DND-41 (cell line): Measurements from ENCODE around the gene FAM171A1.

ENCODE experiments used
- ATAC-seq: fragments of 200-7000 bp; cut with Tn5 transposase; 3 replicates; pipeline ENCODE4 v1.9.1; 2021; ENCODE audit warnings: low read depth; ENCODE audit not compliant: insufficient read depth
- DNase-seq: peaks from one replicate; pipeline ENCODE4 v3.0.0-alpha.2; 2020
- H2AFZ ChIP-seq: 2 replicates; pipeline ENCODE4 v1.6.0; 2012; ENCODE audit warnings: low read depth, low read length
- H3K27ac ChIP-seq: 2 replicates; pipeline ENCODE4 v1.5.1; 2012; ENCODE audit warnings: low read length, inconsistent platforms
- H3K27me3 ChIP-seq: fragments of 200-600 bp; sonication (generic); 2 replicates; pipeline ENCODE4 v1.6.0; 2012; ENCODE audit warnings: low read length, mild to moderate bottlenecking, inconsistent platforms; ENCODE audit not compliant: insufficient read depth, poor library complexity
- H3K36me3 ChIP-seq: 2 replicates; pipeline ENCODE4 v1.5.1; 2012; ENCODE audit warnings: low read length, inconsistent platforms; ENCODE audit not compliant: insufficient read depth
- H3K4me1 ChIP-seq: 2 replicates; pipeline ENCODE4 v1.5.1; 2012; ENCODE audit warnings: mild to moderate bottlenecking, low read length; ENCODE audit not compliant: insufficient read depth
- H3K4me2 ChIP-seq: 2 replicates; pipeline ENCODE4 v1.6.0; 2012; ENCODE audit warnings: mild to moderate bottlenecking, moderate library complexity, low read length, inconsistent platforms; ENCODE audit not compliant: insufficient read depth
- H3K4me3 ChIP-seq, 2 experiments: fragments of 200-600 bp in 1 of 2; shearing (Covaris generic) in 1 of 2; 2 replicates each; pipeline ENCODE4 v1.5.1; 2012 to 2016; ENCODE audit warnings: inconsistent platforms in 2 of 2, low read length in 2 of 2, mild to moderate bottlenecking in 2 of 2, low read depth in 1 of 2, moderate library complexity in 1 of 2
- H3K79me2 ChIP-seq: 2 replicates; pipeline ENCODE4 v1.6.0; 2012; ENCODE audit warnings: low read length, inconsistent platforms; ENCODE audit not compliant: insufficient read depth
- H3K9ac ChIP-seq: 2 replicates; pipeline ENCODE4 v1.6.0; 2012; ENCODE audit warnings: low read depth, mild to moderate bottlenecking, inconsistent platforms, low read length, moderate library complexity
- H3K9me3 ChIP-seq: 2 replicates; pipeline ENCODE4 v1.5.1; 2012; ENCODE audit warnings: low read length, moderate library complexity, mild to moderate bottlenecking, inconsistent platforms; ENCODE audit not compliant: insufficient read depth, severe bottlenecking
- H4K20me1 ChIP-seq: 2 replicates; pipeline ENCODE4 v1.6.0; 2012; ENCODE audit warnings: low read length; ENCODE audit not compliant: insufficient read depth
- CTCF ChIP-seq: IDR thresholded peaks from 2 replicates; pipeline ENCODE4 v1.5.1; 2012; ENCODE audit warnings: borderline replicate concordance, low read length, moderate library complexity, mild to moderate bottlenecking; ENCODE audit not compliant: poor library complexity, severe bottlenecking; ENCODE audit errors: extremely low read depth
- EZH2 ChIP-seq: IDR thresholded peaks from 3 replicates; pipeline ENCODE4 v1.6.1; 2012; ENCODE audit warnings: borderline replicate concordance, low read depth, mild to moderate bottlenecking, moderate library complexity, low read length, inconsistent platforms; ENCODE audit not compliant: severe bottlenecking

FAM171A1 gene

GRCh38 chr10:15224948-15225347 is 146.1 kb downstream of the FAM171A1 start:
- DNase-seq (no peak), ATAC-seq (no peak)
- no peak overlapping the region for H2AFZ ChIP-seq
- H3K36me3 ChIP-seq: no peaks in the 10 kb centered on the region
- no peak overlapping the region for H3K9ac ChIP-seq
- H3K79me2 ChIP-seq: no peaks in the 10 kb centered on the region
- H3K9me3 ChIP-seq: no peaks in the 10 kb centered on the region
- no peak overlapping the region for H3K27ac ChIP-seq
- no peaks in the 10 kb centered on the region for H3K27me3 ChIP-seq
- no peak for TF ChIP-seq EZH2
- TF ChIP-seq CTCF: no peak
- H3K4me1 ChIP-seq: no peaks in the 10 kb centered on the region
- H3K4me2 ChIP-seq: no peak overlapping the region
- no peaks in the 10 kb centered on the region for H4K20me1 ChIP-seq
- H3K4me3 ChIP-seq: no peak overlapping the region

GRCh38 chr10:15223174-15223573 is 147.9 kb downstream of the FAM171A1 start:
- H3K27me3 ChIP-seq: no peaks in the 10 kb centered on the region
- no peak overlapping the region for H3K4me3 ChIP-seq
- DNase-seq (no peak), ATAC-seq (no peak)
- no peaks in the 10 kb centered on the region for H4K20me1 ChIP-seq
- H2AFZ ChIP-seq: no peak overlapping the region
- no peaks in the 10 kb centered on the region for H3K4me1 ChIP-seq
- no peaks in the 10 kb centered on the region for H3K9me3 ChIP-seq
- H3K9ac ChIP-seq: no peak overlapping the region
- H3K79me2 ChIP-seq: no peaks in the 10 kb centered on the region
- no peak overlapping the region for H3K27ac ChIP-seq
- H3K4me2 ChIP-seq: no peak overlapping the region
- H3K36me3 ChIP-seq: no peaks in the 10 kb centered on the region
- TF ChIP-seq EZH2 (no peak), CTCF (no peak)

GRCh38 chr10:15222511-15222910 is 148.6 kb downstream of the FAM171A1 start:
- no peak for DNase-seq
- H3K79me2 ChIP-seq: no peaks in the 10 kb centered on the region
- H2AFZ ChIP-seq: no peak overlapping the region
- no peak for TF ChIP-seq CTCF
- TF ChIP-seq EZH2: no peak
- H3K9me3 ChIP-seq: no peaks in the 10 kb centered on the region
- no peak overlapping the region for H3K4me3 ChIP-seq
- no peak for ATAC-seq
- no peak overlapping the region for H3K27ac ChIP-seq
- no peaks in the 10 kb centered on the region for H3K36me3 ChIP-seq
- H3K27me3 ChIP-seq: no peaks in the 10 kb centered on the region
- no peak overlapping the region for H3K9ac ChIP-seq
- H3K4me2 ChIP-seq: no peak overlapping the region
- H3K4me1 ChIP-seq: no peaks in the 10 kb centered on the region
- H4K20me1 ChIP-seq: no peaks in the 10 kb centered on the region

GRCh38 chr10:15220445-15220844 is 150.6 kb downstream of the FAM171A1 start:
- Histone ChIP-seq H3K4me2 (no peak overlapping the region), H3K27ac (no peak overlapping the region), H3K4me1 (no peaks in the 10 kb centered on the region), H3K4me3 (no peak overlapping the region), H3K27me3 (no peaks in the 10 kb centered on the region), H3K36me3 (no peaks in the 10 kb centered on the region), H3K9me3 (no peaks in the 10 kb centered on the region), H2AFZ (no peak overlapping the region), H3K79me2 (no peaks in the 10 kb centered on the region), H4K20me1 (no peaks in the 10 kb centered on the region), H3K9ac (no peak overlapping the region)
- TF ChIP-seq CTCF (no peak), EZH2 (no peak)
- ATAC-seq: no peak
- DNase-seq: no peak
